OCI-LY3 (cell line): ENCODE measurements around the gene SERGEF.

Experiments
- H2AFZ ChIP-seq: fragments of 200-600, 300-600 bp; shearing (Covaris generic); 2 replicates; pipeline ENCODE4 v1.6.0; 2014; ENCODE audit warnings: antibody characterized with exemption, low read depth, low read length
- H3K27ac ChIP-seq: fragments of 200-600, 300-600 bp; sonication (generic); 2 replicates; pipeline ENCODE4 v1.5.1; 2014; ENCODE audit warnings: mild to moderate bottlenecking, low read length, moderate library complexity, mixed read lengths
- H3K27me3 ChIP-seq: fragments of 200-600, 300-600 bp; sonication (generic); 2 replicates; pipeline ENCODE4 v1.6.1; 2014; ENCODE audit warnings: low read depth, low read length, mixed read lengths
- H3K36me3 ChIP-seq: fragments of 200-600, 300-600 bp; sonication (generic); replicated peaks from 2 replicates; pipeline ENCODE3; 2014; ENCODE audit warnings: low read depth, low read length, mixed read lengths
- H3K4me1 ChIP-seq: fragments of 300-600, 200-600 bp; sonication (generic); 2 replicates; pipeline ENCODE4 v1.6.1; 2014; ENCODE audit warnings: low read length, mixed read lengths
- H3K4me2 ChIP-seq: fragments of 200-600, 300-600 bp; sonication (generic); 2 replicates; pipeline ENCODE4 v1.6.1; 2014; ENCODE audit warnings: low read length, mixed read lengths
- H3K4me3 ChIP-seq: fragments of 300-600, 200-600 bp; sonication (generic); 2 replicates; pipeline ENCODE4 v1.5.1; 2014; ENCODE audit warnings: antibody characterized with exemption, mild to moderate bottlenecking, low read length, moderate library complexity
- H3K79me2 ChIP-seq: fragments of 300-600, 200-600 bp; shearing (Covaris generic); 2 replicates; pipeline ENCODE4 v1.6.1; 2014; ENCODE audit warnings: mild to moderate bottlenecking, low read length, mixed read lengths
- H3K9ac ChIP-seq: fragments of 300-600, 200-600 bp; shearing (Covaris generic); 2 replicates; pipeline ENCODE4 v1.6.0; 2014; ENCODE audit warnings: mild to moderate bottlenecking, low read length, moderate library complexity
- H3K9me3 ChIP-seq: fragments of 200-600, 300-600 bp; shearing (Covaris generic); 2 replicates; pipeline ENCODE4 v1.6.1; 2014; ENCODE audit warnings: low read length, mixed read lengths; ENCODE audit not compliant: insufficient read depth
- H4K20me1 ChIP-seq: fragments of 200-600, 300-600 bp; sonication (generic); 2 replicates; pipeline ENCODE4 v1.6.1; 2016; ENCODE audit warnings: low read length, mixed read lengths; ENCODE audit not compliant: insufficient read depth
- EZH2phosphoT487 ChIP-seq: fragments of 200-600 bp; shearing (Covaris generic); IDR thresholded peaks from 2 replicates; pipeline ENCODE4 v1.6.1; 2018; ENCODE audit warnings: antibody characterized with exemption, mixed run types, low read depth
- TF ChIP-seq, protein P1 (sequence below): fragments of 200-600, 300-600 bp; sonication (generic); IDR thresholded peaks from 2 replicates; pipeline ENCODE4 v1.5.1; 2014; ENCODE audit warnings: antibody characterized with exemption, low read length, low read depth

The SERGEF gene

DNA sequence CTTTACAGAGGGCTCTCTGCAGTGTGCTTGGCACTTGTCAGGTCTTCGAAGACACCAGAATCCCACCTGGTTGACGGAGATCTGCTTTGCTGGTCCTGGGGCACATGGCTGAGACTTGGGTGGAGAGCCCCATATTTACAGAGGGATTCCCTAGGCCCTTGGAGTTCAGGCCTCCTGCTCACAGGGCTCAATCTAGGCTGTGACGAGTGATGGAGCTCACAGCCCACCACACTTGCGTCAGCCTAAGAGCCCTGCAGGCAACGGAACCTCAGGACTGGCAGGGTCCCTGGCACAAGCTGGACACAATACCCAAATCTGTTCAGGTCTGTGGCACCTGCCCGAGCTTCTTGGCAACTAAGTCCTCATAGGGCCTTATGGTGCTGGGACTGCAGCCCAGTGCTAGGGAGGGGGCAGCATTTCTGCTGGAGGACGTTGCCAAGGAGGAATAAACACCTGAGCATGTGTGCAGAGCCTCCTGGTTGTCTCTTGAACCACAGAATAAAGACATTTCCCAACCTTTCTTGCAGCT, 219.1 kb downstream of the SERGEF start:
- no peaks in the 10 kb centered on the region for H4K20me1 ChIP-seq
- no peaks in the 10 kb centered on the region for H3K36me3 ChIP-seq
- H3K9ac ChIP-seq = no peak overlapping the region
- H3K9me3 ChIP-seq = no peaks in the 10 kb centered on the region
- no peak overlapping the region for H3K4me2 ChIP-seq
- no peak overlapping the region for H3K27ac ChIP-seq
- H2AFZ ChIP-seq = no peak overlapping the region
- TF ChIP-seq EZH2phosphoT487 = no peak
- TF ChIP-seq, protein P1, sequence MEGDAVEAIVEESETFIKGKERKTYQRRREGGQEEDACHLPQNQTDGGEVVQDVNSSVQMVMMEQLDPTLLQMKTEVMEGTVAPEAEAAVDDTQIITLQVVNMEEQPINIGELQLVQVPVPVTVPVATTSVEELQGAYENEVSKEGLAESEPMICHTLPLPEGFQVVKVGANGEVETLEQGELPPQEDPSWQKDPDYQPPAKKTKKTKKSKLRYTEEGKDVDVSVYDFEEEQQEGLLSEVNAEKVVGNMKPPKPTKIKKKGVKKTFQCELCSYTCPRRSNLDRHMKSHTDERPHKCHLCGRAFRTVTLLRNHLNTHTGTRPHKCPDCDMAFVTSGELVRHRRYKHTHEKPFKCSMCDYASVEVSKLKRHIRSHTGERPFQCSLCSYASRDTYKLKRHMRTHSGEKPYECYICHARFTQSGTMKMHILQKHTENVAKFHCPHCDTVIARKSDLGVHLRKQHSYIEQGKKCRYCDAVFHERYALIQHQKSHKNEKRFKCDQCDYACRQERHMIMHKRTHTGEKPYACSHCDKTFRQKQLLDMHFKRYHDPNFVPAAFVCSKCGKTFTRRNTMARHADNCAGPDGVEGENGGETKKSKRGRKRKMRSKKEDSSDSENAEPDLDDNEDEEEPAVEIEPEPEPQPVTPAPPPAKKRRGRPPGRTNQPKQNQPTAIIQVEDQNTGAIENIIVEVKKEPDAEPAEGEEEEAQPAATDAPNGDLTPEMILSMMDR = no peak
- H3K79me2 ChIP-seq = no peaks in the 10 kb centered on the region
- no peaks in the 10 kb centered on the region for H3K27me3 ChIP-seq
- H3K4me1 ChIP-seq = no peaks in the 10 kb centered on the region
- no peak overlapping the region for H3K4me3 ChIP-seq

DNA sequence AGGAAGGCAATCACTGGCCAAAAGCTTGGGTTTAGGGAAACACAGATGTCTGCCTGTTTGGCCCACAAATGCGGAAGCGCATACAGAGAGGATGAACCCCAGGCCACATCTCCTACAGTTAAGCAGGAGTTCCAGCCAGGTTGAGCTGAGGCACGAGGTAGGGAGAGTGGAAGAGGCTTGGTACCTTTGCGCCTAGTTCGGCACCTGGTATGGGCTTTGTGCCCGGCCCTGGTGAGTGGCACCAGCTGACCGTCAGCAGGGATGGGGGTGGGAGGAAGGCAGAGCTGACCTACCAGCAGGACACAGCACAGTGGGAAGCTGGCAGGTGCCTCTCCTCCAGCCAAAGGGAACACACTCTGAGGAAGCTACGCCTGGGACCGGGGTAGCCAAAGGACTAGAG, 220.7 kb downstream of the SERGEF start:
- Histone ChIP-seq H2AFZ (no peak overlapping the region), H3K9me3 (no peaks in the 10 kb centered on the region), H3K4me1 (no peaks in the 10 kb centered on the region), H3K36me3 (no peaks in the 10 kb centered on the region), H3K4me2 (no peak overlapping the region), H3K4me3 (no peak overlapping the region), H3K79me2 (no peaks in the 10 kb centered on the region), H3K27ac (no peak overlapping the region), H3K9ac (no peak overlapping the region), H3K27me3 (no peaks in the 10 kb centered on the region), H4K20me1 (no peaks in the 10 kb centered on the region)
- TF ChIP-seq, protein P1 = no peak
- TF ChIP-seq EZH2phosphoT487 = no peak

DNA sequence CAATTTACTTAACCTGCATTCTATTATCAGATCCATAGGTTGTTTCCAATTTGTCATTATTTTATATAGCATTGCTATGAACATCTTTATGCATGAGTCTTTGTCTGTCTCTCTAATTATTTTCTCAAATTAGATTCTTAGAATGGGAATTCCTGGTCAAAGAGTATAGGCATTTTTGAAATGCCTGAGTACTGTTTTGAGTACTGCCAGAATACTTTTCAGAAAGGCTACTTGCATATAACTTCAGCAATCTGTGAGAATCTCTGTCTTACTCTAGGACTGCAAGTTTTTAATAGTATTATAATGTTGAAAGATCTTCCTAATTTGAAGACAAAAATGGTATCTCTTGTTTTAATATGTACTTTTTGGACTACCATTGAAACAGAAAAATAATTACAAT, 221.7 kb downstream of the SERGEF start:
- Histone ChIP-seq H2AFZ (no peak overlapping the region), H3K9me3 (no peaks in the 10 kb centered on the region), H3K9ac (no peak overlapping the region), H3K36me3 (no peaks in the 10 kb centered on the region), H3K4me2 (no peak overlapping the region), H4K20me1 (no peaks in the 10 kb centered on the region), H3K79me2 (no peaks in the 10 kb centered on the region), H3K27me3 (no peaks in the 10 kb centered on the region), H3K4me1 (no peaks in the 10 kb centered on the region), H3K4me3 (no peak overlapping the region), H3K27ac (no peak overlapping the region)
- TF ChIP-seq, protein P1 = no peak
- TF ChIP-seq EZH2phosphoT487 = no peak

DNA sequence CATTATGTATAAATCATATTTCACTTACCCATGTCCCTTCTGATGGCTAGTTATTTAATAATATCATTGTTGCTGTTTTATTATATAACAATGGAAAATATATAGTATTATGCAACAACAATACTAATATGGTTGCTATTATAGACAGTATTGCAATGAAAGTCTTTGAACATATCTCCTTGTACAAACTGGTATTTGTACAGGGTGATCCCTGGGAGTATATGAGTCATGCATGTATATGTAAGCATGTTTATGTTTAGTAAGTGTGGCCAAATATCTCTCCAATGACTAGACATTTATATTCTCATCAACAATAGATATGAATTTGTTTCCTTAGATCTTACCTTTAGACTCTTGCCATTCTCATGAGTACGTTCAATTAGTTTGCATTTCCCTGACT, 222.4 kb downstream of the SERGEF start:
- H3K27me3 ChIP-seq = no peaks in the 10 kb centered on the region
- H3K4me2 ChIP-seq = no peak overlapping the region
- no peaks in the 10 kb centered on the region for H3K4me1 ChIP-seq
- H3K9ac ChIP-seq = no peak overlapping the region
- no peak overlapping the region for H2AFZ ChIP-seq
- no peak overlapping the region for H3K27ac ChIP-seq
- no peaks in the 10 kb centered on the region for H3K36me3 ChIP-seq
- TF ChIP-seq EZH2phosphoT487 = no peak
- TF ChIP-seq, protein P1 = no peak
- H3K79me2 ChIP-seq = no peaks in the 10 kb centered on the region
- H3K4me3 ChIP-seq = no peak overlapping the region
- no peaks in the 10 kb centered on the region for H4K20me1 ChIP-seq
- H3K9me3 ChIP-seq = no peaks in the 10 kb centered on the region
